ES-I3 (cell line): ENCODE data around the gene ZC3H7B.

ENCODE experiments used
- H3K36me3 ChIP-seq: 2 replicates; pipeline ENCODE4 v1.6.1; 2013; ENCODE audit warnings: mild to moderate bottlenecking, low read length, control low read depth, moderate library complexity; ENCODE audit not compliant: insufficient read depth
- H3K4me1 ChIP-seq: 2 replicates; pipeline ENCODE4 v1.6.1; 2013; ENCODE audit warnings: mild to moderate bottlenecking, control low read depth, low read length; ENCODE audit not compliant: insufficient read depth
- H3K9ac ChIP-seq: 2 replicates; pipeline ENCODE4 v1.6.1; 2013; ENCODE audit warnings: low read depth, mild to moderate bottlenecking, low read length, moderate library complexity
- H3K9me3 ChIP-seq: 2 replicates; pipeline ENCODE4 v1.6.1; 2013; ENCODE audit warnings: mild to moderate bottlenecking, low read length, moderate library complexity; ENCODE audit not compliant: control insufficient read depth, insufficient read depth

The ZC3H7B gene

GRCh38 chr22:41348964-41349484 is 47.7 kb downstream of the ZC3H7B start:
- Histone ChIP-seq H3K36me3 (peaks cover 35% of the 10 kb centered on the region), H3K9ac (no peak overlapping the region), H3K4me1 (no peaks in the 10 kb centered on the region), H3K9me3 (no peaks in the 10 kb centered on the region)

- Histone ChIP-seq H3K9me3 (no peaks in the 10 kb centered on the region), H3K36me3 (peaks cover 32% of the 10 kb centered on the region), H3K4me1 (no peaks in the 10 kb centered on the region), H3K9ac (no peak overlapping the region)
Observed at GRCh38 chr22:41350087-41350486, 48.8 kb downstream of the ZC3H7B start.

GRCh38 chr22:41351011-41351410 is 49.7 kb downstream of the ZC3H7B start:
- H3K4me1 ChIP-seq: no peaks in the 10 kb centered on the region
- peaks cover 32% of the 10 kb centered on the region for H3K36me3 ChIP-seq
- no peak overlapping the region for H3K9ac ChIP-seq
- H3K9me3 ChIP-seq: no peaks in the 10 kb centered on the region

- peaks cover 32% of the 10 kb centered on the region for H3K36me3 ChIP-seq
- H3K9me3 ChIP-seq: no peaks in the 10 kb centered on the region
- H3K4me1 ChIP-seq: no peaks in the 10 kb centered on the region
- no peak overlapping the region for H3K9ac ChIP-seq
Observed at GRCh38 chr22:41352058-41352457, 50.7 kb downstream of the ZC3H7B start.

- peaks cover 18% of the 10 kb centered on the region for H3K36me3 ChIP-seq
- H3K9ac ChIP-seq: no peak overlapping the region
- H3K9me3 ChIP-seq: no peaks in the 10 kb centered on the region
- H3K4me1 ChIP-seq: peaks cover 5% of the 10 kb centered on the region; the same call in 1 of the 2 replicates
Observed at GRCh38 chr22:41353862-41354575, 52.7 kb downstream of the ZC3H7B start.

- Histone ChIP-seq H3K4me1 (peaks cover 9% of the 10 kb centered on the region; the same call in 1 of the 2 replicates), H3K36me3 (peaks cover 14% of the 10 kb centered on the region), H3K9ac (no peak overlapping the region), H3K9me3 (no peaks in the 10 kb centered on the region)
Observed at GRCh38 chr22:41354979-41355378, 53.7 kb downstream of the ZC3H7B start.

GRCh38 chr22:41355895-41356294 is 54.6 kb downstream of the ZC3H7B start:
- peaks cover 6% of the 10 kb centered on the region for H3K36me3 ChIP-seq
- no peaks in the 10 kb centered on the region for H3K9me3 ChIP-seq
- H3K9ac ChIP-seq: no peak overlapping the region
- peaks cover 14% of the 10 kb centered on the region; the same call in 1 of the 2 replicates for H3K4me1 ChIP-seq

GRCh38 chr22:41356430-41357028 is 55.2 kb downstream of the ZC3H7B start:
- Histone ChIP-seq H3K9me3 (no peaks in the 10 kb centered on the region), H3K4me1 (peaks cover 14% of the 10 kb centered on the region; the same call in 1 of the 2 replicates), H3K36me3 (peaks cover 6% of the 10 kb centered on the region), H3K9ac (no peak overlapping the region)

GRCh38 chr22:41357191-41357590 is 55.9 kb downstream of the ZC3H7B start:
- H3K9me3 ChIP-seq: no peaks in the 10 kb centered on the region
- H3K36me3 ChIP-seq: peaks cover 6% of the 10 kb centered on the region
- H3K4me1 ChIP-seq: peaks cover 14% of the 10 kb centered on the region; the same call in 1 of the 2 replicates
- no peak overlapping the region for H3K9ac ChIP-seq

GRCh38 chr22:41358927-41359326 is 57.6 kb downstream of the ZC3H7B start:
- Histone ChIP-seq H3K4me1 (peaks cover 14% of the 10 kb centered on the region; the same call in 1 of the 2 replicates), H3K36me3 (peaks cover 6% of the 10 kb centered on the region)

GRCh38 chr22:41359376-41359775 is 58.1 kb downstream of the ZC3H7B start:
- no peaks in the 10 kb centered on the region for H3K9me3 ChIP-seq
- no peak overlapping the region for H3K9ac ChIP-seq
- H3K4me1 ChIP-seq: peaks cover 14% of the 10 kb centered on the region; the same call in 1 of the 2 replicates
- peaks cover 6% of the 10 kb centered on the region for H3K36me3 ChIP-seq

More at GRCh38 chr22:41358927-41359326, 57.6 kb downstream of the ZC3H7B start:
- H3K9ac ChIP-seq: no peak overlapping the region
- H3K9me3 ChIP-seq: no peaks in the 10 kb centered on the region

GRCh38 chr22:41360126-41360525 is 58.8 kb downstream of the ZC3H7B start:
- no peak overlapping the region for H3K9ac ChIP-seq
- H3K9me3 ChIP-seq: no peaks in the 10 kb centered on the region
- H3K4me1 ChIP-seq: peaks cover 14% of the 10 kb centered on the region; the same call in 1 of the 2 replicates
- peaks cover under 1% of the 10 kb centered on the region; the same call in 1 of the 2 replicates for H3K36me3 ChIP-seq

- Histone ChIP-seq H3K4me1 (peaks cover 16% of the 10 kb centered on the region; the same call in 1 of the 2 replicates), H3K9me3 (no peaks in the 10 kb centered on the region), H3K36me3 (no peaks in the 10 kb centered on the region; the same call in 1 of the 2 replicates), H3K9ac (no peak overlapping the region)
Observed at GRCh38 chr22:41361716-41362310, 60.5 kb downstream of the ZC3H7B start.

GRCh38 chr22:41362615-41363014 is 61.3 kb downstream of the ZC3H7B start:
- H3K9me3 ChIP-seq: no peaks in the 10 kb centered on the region
- peaks cover 20% of the 10 kb centered on the region; the same call in 1 of the 2 replicates for H3K4me1 ChIP-seq
- H3K9ac ChIP-seq: no peak overlapping the region
- no peaks in the 10 kb centered on the region; the same call in 1 of the 2 replicates for H3K36me3 ChIP-seq
